WTC11 (cell line): ENCODE results near the gene OPRM1. TPM values are rescaled to one million over a fixed set of nuclear protein-coding genes. Genes with fewer than 3 reads are reported as not detected.

ENCODE experiments used
- ATAC-seq: fragments of 200-7000 bp; cut with Tn5 transposase; 2 replicates; pipeline ENCODE4 v1.10.0; 2021; ENCODE audit warnings: mild to moderate bottlenecking, moderate library complexity
- CTCF ChIA-PET: fragments of 300-600 bp; sonication (Branson Sonifier 250); formaldehyde crosslinking; loops from one replicate; lab custom pipeline; 2021; ENCODE audit warnings: antibody characterized with exemption; lab: Charles Lee
- POLR2A ChIA-PET: fragments of 350-600 bp; sonication (Branson Sonifier 250); formaldehyde crosslinking; loops from one replicate; lab custom pipeline; 2021; ENCODE audit warnings: antibody characterized with exemption; lab: Charles Lee
- DNase-seq: peaks from one replicate; pipeline ENCODE4 v3.0.0; 2021; ENCODE audit warnings: low spot score
- H3K27ac Mint-ChIP-seq: 2 replicates; pipeline ENCODE4 v1.8.0; 2021; ENCODE audit warnings: mixed read lengths
- H3K27me3 Mint-ChIP-seq: 2 replicates; pipeline ENCODE4 v1.8.0; 2021; ENCODE audit warnings: low read depth, mild to moderate bottlenecking, moderate library complexity, mixed read lengths
- H3K36me3 Mint-ChIP-seq: 2 replicates; pipeline ENCODE4 v1.8.0; 2021; ENCODE audit warnings: mixed read lengths
- H3K4me1 Mint-ChIP-seq: 2 replicates; pipeline ENCODE4 v1.8.0; 2022; ENCODE audit warnings: mixed read lengths
- H3K4me3 Mint-ChIP-seq: 2 replicates; pipeline ENCODE4 v1.8.0; 2021; ENCODE audit warnings: mild to moderate bottlenecking, moderate library complexity, mixed read lengths
- H3K9me3 Mint-ChIP-seq: 2 replicates; pipeline ENCODE4 v1.8.0; 2021; ENCODE audit warnings: mixed read lengths
- AFF4 ChIP-seq: sonication (generic); formaldehyde crosslinking; IDR thresholded peaks from 2 replicates; pipeline ENCODE4 v1.8.1; 2023; ENCODE audit warnings: mild to moderate bottlenecking, missing genetic modification reagents, borderline replicate concordance
- E2F1 ChIP-seq: sonication (generic); formaldehyde crosslinking; IDR thresholded peaks from 2 replicates; pipeline ENCODE4 v1.8.0; 2022; ENCODE audit warnings: mild to moderate bottlenecking, missing genetic modification reagents
- ERG ChIP-seq: fragments of 250-450 bp; sonication (Bioruptor Pico); IDR thresholded peaks from 2 replicates; pipeline ENCODE4 v1.8.0; 2021; ENCODE audit warnings: mild to moderate bottlenecking
- FOXK1 ChIP-seq: sonication (generic); formaldehyde crosslinking; IDR thresholded peaks from 2 replicates; pipeline ENCODE4 v1.8.0; 2022; ENCODE audit warnings: mild to moderate bottlenecking, moderate library complexity, missing genetic modification reagents
- GRHL2 ChIP-seq: fragments of 250-450 bp; sonication (Bioruptor Pico); IDR thresholded peaks from 2 replicates; pipeline ENCODE4 v1.8.0; 2022; ENCODE audit warnings: mild to moderate bottlenecking, moderate library complexity; ENCODE audit not compliant: insufficient replicate concordance, severe bottlenecking
- GTF2I ChIP-seq: fragments of 250-450 bp; sonication (Bioruptor Pico); conservative IDR thresholded peaks from 2 replicates; pipeline ENCODE4 v1.4.0; 2021; ENCODE audit warnings: mild to moderate bottlenecking
- HMGA2 ChIP-seq: fragments of 250-450 bp; sonication (Bioruptor Pico); IDR thresholded peaks from 2 replicates; pipeline ENCODE4 v1.4.0; 2021; ENCODE audit warnings: mild to moderate bottlenecking, moderate library complexity
- HMGXB4 ChIP-seq: sonication (generic); formaldehyde crosslinking; IDR thresholded peaks from 2 replicates; pipeline ENCODE4 v1.8.1; 2023; ENCODE audit warnings: mild to moderate bottlenecking, moderate library complexity, missing genetic modification reagents
- IRF1 ChIP-seq: sonication (generic); formaldehyde crosslinking; IDR thresholded peaks from 2 replicates; pipeline ENCODE4 v1.8.0; 2023; ENCODE audit warnings: missing genetic modification reagents
- IRF2 ChIP-seq: sonication (generic); formaldehyde crosslinking; IDR thresholded peaks from 2 replicates; pipeline ENCODE4 v1.8.0; 2022; ENCODE audit warnings: low read depth, missing genetic modification reagents, borderline replicate concordance
- JUN ChIP-seq: sonication (generic); formaldehyde crosslinking; IDR thresholded peaks from 2 replicates; pipeline ENCODE4 v1.8.0; 2023; ENCODE audit warnings: mild to moderate bottlenecking, missing genetic modification reagents
- MAX ChIP-seq: sonication (generic); formaldehyde crosslinking; IDR thresholded peaks from 2 replicates; pipeline ENCODE4 v1.8.0; 2022; ENCODE audit warnings: mild to moderate bottlenecking, missing genetic modification reagents
- PRRX2 ChIP-seq: fragments of 250-450 bp; sonication (Bioruptor Pico); IDR thresholded peaks from 2 replicates; pipeline ENCODE4 v1.8.0; 2021; ENCODE audit warnings: mild to moderate bottlenecking
- RORB ChIP-seq: fragments of 250-450 bp; sonication (Bioruptor Pico); IDR thresholded peaks from 2 replicates; pipeline ENCODE4 v1.9.0; 2021; ENCODE audit warnings: mild to moderate bottlenecking
- SMAD4 ChIP-seq: sonication (generic); formaldehyde crosslinking; IDR thresholded peaks from 2 replicates; pipeline ENCODE4 v1.8.0; 2022; ENCODE audit warnings: mild to moderate bottlenecking, missing genetic modification reagents
- ZNF232 ChIP-seq: sonication (generic); formaldehyde crosslinking; IDR thresholded peaks from 2 replicates; pipeline ENCODE4 v1.8.0; 2022; ENCODE audit warnings: mild to moderate bottlenecking, missing genetic modification reagents
- ZNF263 ChIP-seq: sonication (generic); formaldehyde crosslinking; IDR thresholded peaks from 2 replicates; pipeline ENCODE4 v1.8.1; 2022; ENCODE audit warnings: low read depth, mild to moderate bottlenecking, moderate library complexity, missing genetic modification reagents
- ZNF317 ChIP-seq: sonication (generic); formaldehyde crosslinking; IDR thresholded peaks from 2 replicates; pipeline ENCODE4 v1.8.1; 2023; ENCODE audit warnings: low read depth, mild to moderate bottlenecking, moderate library complexity, missing genetic modification reagents, borderline replicate concordance
- ZNF425 ChIP-seq: fragments of 250-450 bp; sonication (Bioruptor Pico); conservative IDR thresholded peaks from 2 replicates; pipeline ENCODE4 v1.9.0; 2021; ENCODE audit warnings: mild to moderate bottlenecking
- ZNF512 ChIP-seq: sonication (generic); formaldehyde crosslinking; IDR thresholded peaks from 2 replicates; pipeline ENCODE4 v1.8.1; 2022; ENCODE audit warnings: missing genetic modification reagents, borderline replicate concordance
- ZNF671 ChIP-seq: fragments of 250-450 bp; sonication (Bioruptor Pico); IDR thresholded peaks from 2 replicates; pipeline ENCODE4 v1.8.0; 2021; ENCODE audit warnings: mild to moderate bottlenecking
- total RNA-seq: library from RNA; stranded (reverse); gene quantifications from 3 replicates; pipeline ENCODE4 v1.2.3, GENCODE V29; 2021

The OPRM1 gene
- total RNA-seq, 1 experiment from 2014 or later: not detected

GRCh38 chr6:154228521-154228905 lies 189.5 kb downstream of the OPRM1 start (continued):
- no peak for TF ChIP-seq ZNF512 (CRISPR knock-in tag)
- TF ChIP-seq IRF2 (CRISPR knock-in tag): no peak

GRCh38 chr6:154229786-154230185 lies 190.7 kb downstream of the OPRM1 start:
- no peaks in the 10 kb centered on the region for H3K27me3 Mint-ChIP-seq
- ATAC-seq: no peak
- H3K27ac Mint-ChIP-seq: no peak overlapping the region
- H3K9me3 Mint-ChIP-seq: no peaks in the 10 kb centered on the region
- no peak overlapping the region for H3K4me3 Mint-ChIP-seq
- H3K36me3 Mint-ChIP-seq: no peaks in the 10 kb centered on the region
- peaks cover 8% of the 10 kb centered on the region for H3K4me1 Mint-ChIP-seq
- ChIA-PET CTCF (no interaction called here), POLR2A (no interaction called here)
- TF ChIP-seq HMGA2 (CRISPR knock-in tag): no peak
- TF ChIP-seq ERG (CRISPR knock-in tag): no peak
- TF ChIP-seq PRRX2 (CRISPR knock-in tag): no peak
- no peak for TF ChIP-seq ZNF317 (CRISPR knock-in tag)
- no peak for TF ChIP-seq ZNF232
- no peak for TF ChIP-seq AFF4 (CRISPR knock-in tag)
- TF ChIP-seq ZNF263 (CRISPR knock-in tag): no peak
- no peak for TF ChIP-seq HMGXB4 (CRISPR knock-in tag)
- no peak for TF ChIP-seq GRHL2 (CRISPR knock-in tag)
- no peak for TF ChIP-seq FOXK1
- no peak for TF ChIP-seq MAX
- TF ChIP-seq JUN (CRISPR knock-in tag): no peak
- no peak for TF ChIP-seq IRF1 (CRISPR knock-in tag)
- TF ChIP-seq E2F1 (CRISPR knock-in tag): no peak
- TF ChIP-seq GTF2I (CRISPR knock-in tag): no peak
- no peak for TF ChIP-seq ZNF671 (CRISPR knock-in tag)
- no peak for TF ChIP-seq RORB
- no peak for TF ChIP-seq ZNF425 (CRISPR knock-in tag)
- TF ChIP-seq SMAD4: no peak
- TF ChIP-seq, all 79 proteins: peak for 0
- DNase-seq: no peak
